Endodermal cell (in vitro differentiated cells): Measurements from ENCODE around the gene GLOD4. TPM values are rescaled to one million over a fixed set of nuclear protein-coding genes. Genes with fewer than 3 reads are reported as not detected.

ENCODE experiments used
- DNase-seq: peaks from one replicate; pipeline ENCODE4 v3.0.0-alpha.2; 2017
- H3K27ac ChIP-seq: 2 replicates; pipeline ENCODE4 v1.5.1; 2013; ENCODE audit warnings: mild to moderate bottlenecking, low read depth, low read length, moderate library complexity
- H3K27me3 ChIP-seq: 2 replicates; pipeline ENCODE4 v1.6.1; 2013; ENCODE audit warnings: mild to moderate bottlenecking, low read length, moderate library complexity; ENCODE audit not compliant: insufficient read depth, control insufficient read depth, poor library complexity, severe bottlenecking
- H3K36me3 ChIP-seq: 2 replicates; pipeline ENCODE4 v1.7.0; 2013; ENCODE audit warnings: mild to moderate bottlenecking, low read length, moderate library complexity; ENCODE audit not compliant: control insufficient read depth, insufficient read depth
- H3K4me1 ChIP-seq: one replicate; pipeline ENCODE4 v1.7.0; 2013; ENCODE audit warnings: low read length; ENCODE audit not compliant: control insufficient read depth, insufficient read depth
- H3K4me3 ChIP-seq: 2 replicates; pipeline ENCODE4 v1.5.1; 2013; ENCODE audit warnings: mild to moderate bottlenecking, low read length, moderate library complexity
- H3K9ac ChIP-seq: 2 replicates; pipeline ENCODE4 v1.6.1; 2013; ENCODE audit warnings: mild to moderate bottlenecking, low read length, moderate library complexity; ENCODE audit not compliant: poor library complexity, severe bottlenecking; ENCODE audit errors: extremely low read depth
- H3K9me3 ChIP-seq: 2 replicates; pipeline ENCODE4 v1.6.1; 2013; ENCODE audit warnings: mild to moderate bottlenecking, low read length, moderate library complexity; ENCODE audit not compliant: control insufficient read depth
- H3K27ac Mint-ChIP-seq: 2 replicates; pipeline ENCODE4 v1.8.0; 2020; ENCODE audit warnings: mixed read lengths
- H3K27me3 Mint-ChIP-seq: 2 replicates; pipeline ENCODE4 v1.8.0; 2021; ENCODE audit warnings: mild to moderate bottlenecking, mixed read lengths; ENCODE audit not compliant: insufficient read depth
- H3K36me3 Mint-ChIP-seq: 2 replicates; pipeline ENCODE4 v1.8.0; 2020; ENCODE audit warnings: low read depth, mixed read lengths
- H3K4me1 Mint-ChIP-seq: 2 replicates; pipeline ENCODE4 v1.8.0; 2020; ENCODE audit warnings: mixed read lengths
- H3K4me3 Mint-ChIP-seq: 2 replicates; pipeline ENCODE4 v1.8.0; 2020; ENCODE audit warnings: mild to moderate bottlenecking, moderate library complexity, mixed read lengths
- H3K9me3 Mint-ChIP-seq: 2 replicates; pipeline ENCODE4 v1.8.0; 2020; ENCODE audit warnings: mild to moderate bottlenecking, mixed read lengths
- CTCF ChIP-seq: fragments of 200-600 bp; sonication (generic); conservative IDR thresholded peaks from 2 replicates; pipeline ENCODE4 v1.5.0; 2021; ENCODE audit warnings: antibody characterized with exemption, mild to moderate bottlenecking
- WGBS, 2 experiments: methylation state at CpG; one replicate each; pipeline versions ENCODE4 v1.1.5 to v1.1.7; 2013; ENCODE audit warnings: missing lambda C conversion rate in 2 of 2, mixed read lengths in 1 of 2; ENCODE audit not compliant: insufficient coverage in 1 of 2, insufficient read length in 1 of 2; 5-methylcytosine and 5-hydroxymethylcytosine counted together
- total RNA-seq, 2 donors: library from RNA; stranded (reverse); fragmentation: NEBNext Ultra II Directional in 1 of 2; extraction: Animal tissue kit (Norgen Biotek cat#: 25700) in 1 of 2; gene quantifications; 2 replicates in 1 of 2; 3 replicates in 1 of 2; pipeline ENCODE4 v1.2.1, GENCODE V29; 2021

GLOD4 gene
- total RNA-seq, 2 donors from 2014 or later: 81.6 to 95.1 TPM

GRCh38 chr17:732067-732901 lies 49.8 kb downstream of the GLOD4 start, which contains the start of gene TLCD3A:
TSS of gene TLCD3A (plus strand) at chr17:732596. CDS start at chr17:732648, 52 bp downstream.
- Mint-ChIP-seq H3K27ac (peak within 1 kb of the TSS; percentile 70), H3K27me3 (peaks cover 44% of the 10 kb centered on the region), H3K4me1 (peaks cover 9% of the 10 kb centered on the region), H3K9me3 (no peaks in the 10 kb centered on the region), H3K36me3 (peaks cover 16% of the 10 kb centered on the region), H3K4me3 (peak within 1 kb of the TSS; percentile 81)
- H3K9ac ChIP-seq: peak within 1 kb of the TSS; percentile 29
- peaks cover 24% of the 10 kb centered on the region for H3K36me3 ChIP-seq
- H3K4me3 ChIP-seq: peak within 1 kb of the TSS; percentile 86
- DNase-seq: peak; percentile 89
- WGBS, 2 experiments: 0% methylated on average over 33 to 123 of the region's 126 CpGs
- TF ChIP-seq CTCF: no peak
- H3K4me1 ChIP-seq: peaks cover 3% of the 10 kb centered on the region
- H3K9me3 ChIP-seq: no peaks in the 10 kb centered on the region
- H3K27ac ChIP-seq: no peak within 1 kb of the TSS
- peaks cover 7% of the 10 kb centered on the region for H3K27me3 ChIP-seq

DNA sequence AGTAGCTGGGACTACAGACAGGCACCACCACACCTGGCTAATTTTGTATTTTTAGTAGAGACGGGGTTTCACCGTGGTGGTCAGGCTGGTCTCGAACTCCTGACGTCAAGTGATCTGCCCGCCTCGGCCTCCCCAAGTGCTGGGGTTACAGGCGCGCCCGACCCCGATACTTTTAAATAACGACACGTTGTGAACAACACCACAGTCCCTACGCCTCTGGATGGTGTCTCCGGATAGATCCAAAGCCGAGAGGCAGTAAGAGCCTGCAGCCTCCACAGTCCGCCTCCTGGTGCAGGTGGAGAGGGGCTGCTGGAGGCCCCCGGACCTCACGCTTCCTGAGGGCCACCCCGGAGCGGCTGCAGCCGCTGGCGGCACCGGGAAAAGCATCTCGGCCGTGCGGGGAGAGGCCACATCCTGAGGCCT lies 50.4 kb downstream of the GLOD4 start:
- WGBS, 2 experiments: 21 to 30% methylated on average over 5 to 26 of the region's 26 CpGs
- Histone ChIP-seq H3K9me3 (no peaks in the 10 kb centered on the region), H3K27ac (no peak overlapping the region), H3K9ac (no peak overlapping the region), H3K4me1 (peaks cover 3% of the 10 kb centered on the region), H3K4me3 (peak overlapping the region; percentile 78), H3K27me3 (peaks cover 7% of the 10 kb centered on the region), H3K36me3 (peaks cover 22% of the 10 kb centered on the region)
- peaks cover 49% of the 10 kb centered on the region for H3K27me3 Mint-ChIP-seq
- DNase-seq: no peak
- H3K4me1 Mint-ChIP-seq: peaks cover 13% of the 10 kb centered on the region
- peaks cover 16% of the 10 kb centered on the region for H3K36me3 Mint-ChIP-seq
- peak overlapping the region; percentile 81 for H3K4me3 Mint-ChIP-seq
- TF ChIP-seq CTCF: no peak
- H3K27ac Mint-ChIP-seq: no peak overlapping the region
- no peaks in the 10 kb centered on the region for H3K9me3 Mint-ChIP-seq

DNA sequence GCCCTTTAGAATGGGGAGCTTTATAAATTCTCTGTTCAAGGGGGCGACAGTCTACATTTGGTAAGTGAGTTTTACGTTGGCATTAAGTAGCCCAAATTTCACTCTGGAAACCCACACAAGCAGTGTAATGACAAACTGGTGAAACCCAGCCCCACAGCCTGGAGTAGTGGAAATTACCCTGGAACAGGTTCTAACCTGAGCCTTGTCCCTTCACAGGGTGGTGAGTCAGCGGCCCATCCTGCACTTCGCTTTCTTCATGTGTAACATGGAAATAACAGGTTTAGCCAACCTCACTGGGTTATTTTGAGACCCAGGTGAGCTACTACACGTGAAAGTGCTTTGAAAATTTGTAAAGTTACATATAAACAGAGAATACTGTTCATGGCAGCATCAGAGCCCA lies 53.2 kb downstream of the GLOD4 start:
- Mint-ChIP-seq H3K4me1 (peaks cover 17% of the 10 kb centered on the region), H3K9me3 (no peaks in the 10 kb centered on the region), H3K4me3 (no peak overlapping the region), H3K27me3 (peaks cover 54% of the 10 kb centered on the region), H3K27ac (no peak overlapping the region), H3K36me3 (peaks cover 4% of the 10 kb centered on the region)
- Histone ChIP-seq H3K36me3 (peaks cover under 1% of the 10 kb centered on the region), H3K27me3 (peaks cover 7% of the 10 kb centered on the region), H3K27ac (no peak overlapping the region), H3K4me1 (peaks cover 3% of the 10 kb centered on the region), H3K9ac (no peak overlapping the region), H3K9me3 (no peaks in the 10 kb centered on the region), H3K4me3 (no peak overlapping the region)
- no peak for TF ChIP-seq CTCF
- WGBS, 2 experiments: 88 to 100% methylated on average over 4 to 5 of the region's 5 CpGs
- no peak for DNase-seq
